ENCODE results near the gene TTR. TPM values are rescaled to one million over a fixed set of nuclear protein-coding genes. Genes with fewer than 3 reads are reported as not detected.

TTR gene
- total and polyA plus RNA-seq, 9 of the 15 experiments (the other 6 are each of a cell fraction or from before 2014, with no cell fraction given), result 0.17 to 0.53 TPM; not detected in 7

DNA sequence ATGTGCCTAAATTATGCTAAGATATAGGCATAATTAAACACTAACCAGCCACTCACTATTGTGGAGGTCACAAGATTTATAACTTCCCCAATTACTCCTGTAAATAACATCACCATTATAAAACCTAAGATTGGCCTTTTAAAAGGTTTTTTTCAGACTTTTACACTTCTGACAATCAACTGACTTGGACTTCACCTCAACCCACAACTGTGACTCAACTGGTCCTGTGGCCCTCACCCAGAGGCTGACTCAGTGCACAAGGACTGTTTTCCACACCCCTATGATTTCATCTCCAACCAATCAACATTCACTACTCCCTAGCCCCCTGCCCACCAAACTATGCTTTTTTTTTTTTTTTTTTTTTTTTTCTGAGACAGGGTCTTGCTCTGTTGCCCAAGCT is 11.6 kb downstream of the TTR start:
- H3K79me2 ChIP-seq (ENCODE audit: control insufficient read depth, insufficient read depth, low read length), result no peaks in the 10 kb centered on the region
- no peaks in the 10 kb centered on the region for H3K9me3 ChIP-seq (replicated peaks; ENCODE audit: control insufficient read depth, insufficient read depth, low read depth, low read length)
- no peak overlapping the region for H3K4me2 ChIP-seq (ENCODE audit: insufficient read depth, low read length)
- no peak overlapping the region for H3K9ac ChIP-seq (ENCODE audit: insufficient read depth in 1 of 2, low read depth in 2 of 2, low read length in 2 of 2)
- no peak for FAIRE-seq
- no peak overlapping the region for H2AFZ ChIP-seq (ENCODE audit: low read depth, low read length)
- H3K4me3 ChIP-seq, result no peak overlapping the region
- H3K27me3 ChIP-seq (ENCODE audit: control insufficient read depth in 2 of 2, insufficient read depth in 2 of 2, low read length in 2 of 2), result no peaks in the 10 kb centered on the region; a peak in 2 of 5 replicates
- no peaks in the 10 kb centered on the region for H3K9me1 ChIP-seq (ENCODE audit: control insufficient read depth, insufficient read depth, low read length)
- ATAC-seq, result no peak
- H3K36me3 ChIP-seq (ENCODE audit: control insufficient read depth, insufficient read depth, low read length), result no peaks in the 10 kb centered on the region
- no peaks in the 10 kb centered on the region for H3K4me1 ChIP-seq (replicated peaks in 1 of 2; ENCODE audit: control insufficient read depth in 2 of 2, insufficient read depth in 2 of 2, low read length in 2 of 2)
- ChIA-PET CTCF (ENCODE audit: low intra/inter-chr PET ratio) (no interaction called here), POLR2A (no interaction called here)
- H4K20me1 ChIP-seq (replicated peaks; ENCODE audit: control insufficient read depth, insufficient read depth, low read length), result no peaks in the 10 kb centered on the region
- intact Hi-C loops (cut with micrococcal nuclease) (no loop called here), in situ Hi-C loops (cut with MboI) (no loop called here)
- no TSS peak for BruUV-seq (replicated peaks)
- no peak overlapping the region for H3K27ac ChIP-seq (ENCODE audit: extremely low read depth, low read depth, low read length)
- no peak for DNase-seq (ENCODE audit: extremely low read depth in 1 of 4, low spot score in 3 of 4)
- TF ChIP-seq, protein P1, sequence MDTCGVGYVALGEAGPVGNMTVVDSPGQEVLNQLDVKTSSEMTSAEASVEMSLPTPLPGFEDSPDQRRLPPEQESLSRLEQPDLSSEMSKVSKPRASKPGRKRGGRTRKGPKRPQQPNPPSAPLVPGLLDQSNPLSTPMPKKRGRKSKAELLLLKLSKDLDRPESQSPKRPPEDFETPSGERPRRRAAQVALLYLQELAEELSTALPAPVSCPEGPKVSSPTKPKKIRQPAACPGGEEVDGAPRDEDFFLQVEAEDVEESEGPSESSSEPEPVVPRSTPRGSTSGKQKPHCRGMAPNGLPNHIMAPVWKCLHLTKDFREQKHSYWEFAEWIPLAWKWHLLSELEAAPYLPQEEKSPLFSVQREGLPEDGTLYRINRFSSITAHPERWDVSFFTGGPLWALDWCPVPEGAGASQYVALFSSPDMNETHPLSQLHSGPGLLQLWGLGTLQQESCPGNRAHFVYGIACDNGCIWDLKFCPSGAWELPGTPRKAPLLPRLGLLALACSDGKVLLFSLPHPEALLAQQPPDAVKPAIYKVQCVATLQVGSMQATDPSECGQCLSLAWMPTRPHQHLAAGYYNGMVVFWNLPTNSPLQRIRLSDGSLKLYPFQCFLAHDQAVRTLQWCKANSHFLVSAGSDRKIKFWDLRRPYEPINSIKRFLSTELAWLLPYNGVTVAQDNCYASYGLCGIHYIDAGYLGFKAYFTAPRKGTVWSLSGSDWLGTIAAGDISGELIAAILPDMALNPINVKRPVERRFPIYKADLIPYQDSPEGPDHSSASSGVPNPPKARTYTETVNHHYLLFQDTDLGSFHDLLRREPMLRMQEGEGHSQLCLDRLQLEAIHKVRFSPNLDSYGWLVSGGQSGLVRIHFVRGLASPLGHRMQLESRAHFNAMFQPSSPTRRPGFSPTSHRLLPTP (IDR thresholded peaks at IDR 0.05; ENCODE audit: borderline replicate concordance, extremely low read depth, insufficient read length), result no peak
- TF ChIP-seq ZBTB1 (CRISPR knock-in tag; IDR thresholded peaks at IDR 0.05; ENCODE audit: borderline replicate concordance, low read depth), result no peak
- TF ChIP-seq, protein P2, sequence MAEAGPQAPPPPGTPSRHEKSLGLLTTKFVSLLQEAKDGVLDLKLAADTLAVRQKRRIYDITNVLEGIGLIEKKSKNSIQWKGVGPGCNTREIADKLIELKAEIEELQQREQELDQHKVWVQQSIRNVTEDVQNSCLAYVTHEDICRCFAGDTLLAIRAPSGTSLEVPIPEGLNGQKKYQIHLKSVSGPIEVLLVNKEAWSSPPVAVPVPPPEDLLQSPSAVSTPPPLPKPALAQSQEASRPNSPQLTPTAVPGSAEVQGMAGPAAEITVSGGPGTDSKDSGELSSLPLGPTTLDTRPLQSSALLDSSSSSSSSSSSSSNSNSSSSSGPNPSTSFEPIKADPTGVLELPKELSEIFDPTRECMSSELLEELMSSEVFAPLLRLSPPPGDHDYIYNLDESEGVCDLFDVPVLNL (CRISPR knock-in tag; IDR thresholded peaks at IDR 0.05; ENCODE audit: low read depth), result no peak
- TF ChIP-seq, protein P3, sequence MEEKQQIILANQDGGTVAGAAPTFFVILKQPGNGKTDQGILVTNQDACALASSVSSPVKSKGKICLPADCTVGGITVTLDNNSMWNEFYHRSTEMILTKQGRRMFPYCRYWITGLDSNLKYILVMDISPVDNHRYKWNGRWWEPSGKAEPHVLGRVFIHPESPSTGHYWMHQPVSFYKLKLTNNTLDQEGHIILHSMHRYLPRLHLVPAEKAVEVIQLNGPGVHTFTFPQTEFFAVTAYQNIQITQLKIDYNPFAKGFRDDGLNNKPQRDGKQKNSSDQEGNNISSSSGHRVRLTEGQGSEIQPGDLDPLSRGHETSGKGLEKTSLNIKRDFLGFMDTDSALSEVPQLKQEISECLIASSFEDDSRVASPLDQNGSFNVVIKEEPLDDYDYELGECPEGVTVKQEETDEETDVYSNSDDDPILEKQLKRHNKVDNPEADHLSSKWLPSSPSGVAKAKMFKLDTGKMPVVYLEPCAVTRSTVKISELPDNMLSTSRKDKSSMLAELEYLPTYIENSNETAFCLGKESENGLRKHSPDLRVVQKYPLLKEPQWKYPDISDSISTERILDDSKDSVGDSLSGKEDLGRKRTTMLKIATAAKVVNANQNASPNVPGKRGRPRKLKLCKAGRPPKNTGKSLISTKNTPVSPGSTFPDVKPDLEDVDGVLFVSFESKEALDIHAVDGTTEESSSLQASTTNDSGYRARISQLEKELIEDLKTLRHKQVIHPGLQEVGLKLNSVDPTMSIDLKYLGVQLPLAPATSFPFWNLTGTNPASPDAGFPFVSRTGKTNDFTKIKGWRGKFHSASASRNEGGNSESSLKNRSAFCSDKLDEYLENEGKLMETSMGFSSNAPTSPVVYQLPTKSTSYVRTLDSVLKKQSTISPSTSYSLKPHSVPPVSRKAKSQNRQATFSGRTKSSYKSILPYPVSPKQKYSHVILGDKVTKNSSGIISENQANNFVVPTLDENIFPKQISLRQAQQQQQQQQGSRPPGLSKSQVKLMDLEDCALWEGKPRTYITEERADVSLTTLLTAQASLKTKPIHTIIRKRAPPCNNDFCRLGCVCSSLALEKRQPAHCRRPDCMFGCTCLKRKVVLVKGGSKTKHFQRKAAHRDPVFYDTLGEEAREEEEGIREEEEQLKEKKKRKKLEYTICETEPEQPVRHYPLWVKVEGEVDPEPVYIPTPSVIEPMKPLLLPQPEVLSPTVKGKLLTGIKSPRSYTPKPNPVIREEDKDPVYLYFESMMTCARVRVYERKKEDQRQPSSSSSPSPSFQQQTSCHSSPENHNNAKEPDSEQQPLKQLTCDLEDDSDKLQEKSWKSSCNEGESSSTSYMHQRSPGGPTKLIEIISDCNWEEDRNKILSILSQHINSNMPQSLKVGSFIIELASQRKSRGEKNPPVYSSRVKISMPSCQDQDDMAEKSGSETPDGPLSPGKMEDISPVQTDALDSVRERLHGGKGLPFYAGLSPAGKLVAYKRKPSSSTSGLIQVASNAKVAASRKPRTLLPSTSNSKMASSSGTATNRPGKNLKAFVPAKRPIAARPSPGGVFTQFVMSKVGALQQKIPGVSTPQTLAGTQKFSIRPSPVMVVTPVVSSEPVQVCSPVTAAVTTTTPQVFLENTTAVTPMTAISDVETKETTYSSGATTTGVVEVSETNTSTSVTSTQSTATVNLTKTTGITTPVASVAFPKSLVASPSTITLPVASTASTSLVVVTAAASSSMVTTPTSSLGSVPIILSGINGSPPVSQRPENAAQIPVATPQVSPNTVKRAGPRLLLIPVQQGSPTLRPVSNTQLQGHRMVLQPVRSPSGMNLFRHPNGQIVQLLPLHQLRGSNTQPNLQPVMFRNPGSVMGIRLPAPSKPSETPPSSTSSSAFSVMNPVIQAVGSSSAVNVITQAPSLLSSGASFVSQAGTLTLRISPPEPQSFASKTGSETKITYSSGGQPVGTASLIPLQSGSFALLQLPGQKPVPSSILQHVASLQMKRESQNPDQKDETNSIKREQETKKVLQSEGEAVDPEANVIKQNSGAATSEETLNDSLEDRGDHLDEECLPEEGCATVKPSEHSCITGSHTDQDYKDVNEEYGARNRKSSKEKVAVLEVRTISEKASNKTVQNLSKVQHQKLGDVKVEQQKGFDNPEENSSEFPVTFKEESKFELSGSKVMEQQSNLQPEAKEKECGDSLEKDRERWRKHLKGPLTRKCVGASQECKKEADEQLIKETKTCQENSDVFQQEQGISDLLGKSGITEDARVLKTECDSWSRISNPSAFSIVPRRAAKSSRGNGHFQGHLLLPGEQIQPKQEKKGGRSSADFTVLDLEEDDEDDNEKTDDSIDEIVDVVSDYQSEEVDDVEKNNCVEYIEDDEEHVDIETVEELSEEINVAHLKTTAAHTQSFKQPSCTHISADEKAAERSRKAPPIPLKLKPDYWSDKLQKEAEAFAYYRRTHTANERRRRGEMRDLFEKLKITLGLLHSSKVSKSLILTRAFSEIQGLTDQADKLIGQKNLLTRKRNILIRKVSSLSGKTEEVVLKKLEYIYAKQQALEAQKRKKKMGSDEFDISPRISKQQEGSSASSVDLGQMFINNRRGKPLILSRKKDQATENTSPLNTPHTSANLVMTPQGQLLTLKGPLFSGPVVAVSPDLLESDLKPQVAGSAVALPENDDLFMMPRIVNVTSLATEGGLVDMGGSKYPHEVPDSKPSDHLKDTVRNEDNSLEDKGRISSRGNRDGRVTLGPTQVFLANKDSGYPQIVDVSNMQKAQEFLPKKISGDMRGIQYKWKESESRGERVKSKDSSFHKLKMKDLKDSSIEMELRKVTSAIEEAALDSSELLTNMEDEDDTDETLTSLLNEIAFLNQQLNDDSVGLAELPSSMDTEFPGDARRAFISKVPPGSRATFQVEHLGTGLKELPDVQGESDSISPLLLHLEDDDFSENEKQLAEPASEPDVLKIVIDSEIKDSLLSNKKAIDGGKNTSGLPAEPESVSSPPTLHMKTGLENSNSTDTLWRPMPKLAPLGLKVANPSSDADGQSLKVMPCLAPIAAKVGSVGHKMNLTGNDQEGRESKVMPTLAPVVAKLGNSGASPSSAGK (IDR thresholded peaks at IDR 0.05), result no peak
- TF ChIP-seq NR3C1 (CRISPR knock-in tag; IDR thresholded peaks at IDR 0.05), result no peak
- TF ChIP-seq SRF (CRISPR knock-in tag; IDR thresholded peaks at IDR 0.05), result no peak
- no peak for TF ChIP-seq ZZZ3 (IDR thresholded peaks at IDR 0.05)
